ENCODE measurements around the gene KIF3C. TPM values are rescaled to one million over a fixed set of nuclear protein-coding genes. Genes with fewer than 3 reads are reported as not detected.
A peak's percentile ranks its signal among the peaks of the same experiment; 100 is the strongest.

The KIF3C gene
- total RNA-seq, 2 experiments from 2014 or later = 7.0 to 7.5 TPM

GRCh38 chr2:25895610-25896009 lies 86.7 kb downstream of the KIF3C start:
- Mint-ChIP-seq H3K9me3 (no peaks in the 10 kb centered on the region), H3K4me1 (no peaks in the 10 kb centered on the region), H3K27ac (no peak overlapping the region), H3K36me3 (ENCODE audit: low read depth) (no peaks in the 10 kb centered on the region), H3K4me3 (no peak overlapping the region), H3K27me3 (peaks cover 5% of the 10 kb centered on the region)
- DNase-seq = no peak
- ChIA-PET POLR2A (no interaction called here), CTCF (interaction anchor here (1.6 kb wide), 1 partner anchor 266 kb away, joined by 3 read pairs; no protein-coding TSS in a partner anchor)

- H3K4me3 Mint-ChIP-seq = no peak overlapping the region
- H3K27ac Mint-ChIP-seq = no peak overlapping the region
- H3K27me3 Mint-ChIP-seq = peaks cover 5% of the 10 kb centered on the region
- DNase-seq = no peak
- CTCF ChIA-PET = interaction anchor here (0.5 to 1.6 kb wide), 3 partner anchors 267 to 553 kb away, joined by 3 read pairs; no protein-coding TSS in a partner anchor
- H3K4me1 Mint-ChIP-seq = no peaks in the 10 kb centered on the region
- H3K9me3 Mint-ChIP-seq = no peaks in the 10 kb centered on the region
- no peaks in the 10 kb centered on the region for H3K36me3 Mint-ChIP-seq (ENCODE audit: low read depth)
- POLR2A ChIA-PET = no interaction called here
Observed at GRCh38 chr2:25895018-25895417, 87.3 kb downstream of the KIF3C start.

GRCh38 chr2:25894135-25894830 lies 88.0 kb downstream of the KIF3C start:
- POLR2A ChIA-PET = no interaction called here
- H3K4me3 Mint-ChIP-seq = no peak overlapping the region

GRCh38 chr2:25891672-25892071 lies 90.6 kb downstream of the KIF3C start:
- Mint-ChIP-seq H3K9me3 (no peaks in the 10 kb centered on the region), H3K4me3 (no peak overlapping the region), H3K36me3 (ENCODE audit: low read depth) (no peaks in the 10 kb centered on the region), H3K4me1 (no peaks in the 10 kb centered on the region), H3K27me3 (peaks cover 5% of the 10 kb centered on the region), H3K27ac (no peak overlapping the region)
- no peak for DNase-seq
- ChIA-PET CTCF (interaction anchor here (0.9 to 1.0 kb wide), 2 partner anchors 9 to 13 kb away, joined by 3 to 4 read pairs; partner anchors contain the start of gene ASXL2), POLR2A (no interaction called here)

More at GRCh38 chr2:25894135-25894830, 88.0 kb downstream of the KIF3C start:
- H3K27me3 Mint-ChIP-seq = peaks cover 5% of the 10 kb centered on the region
- CTCF ChIA-PET = interaction anchor here (0.5 to 1.9 kb wide), 3 partner anchors 18 to 554 kb away, joined by 3 to 4 read pairs (median 3); no protein-coding TSS in a partner anchor
- no peaks in the 10 kb centered on the region for H3K4me1 Mint-ChIP-seq
- DNase-seq = no peak
- no peaks in the 10 kb centered on the region for H3K9me3 Mint-ChIP-seq
- H3K27ac Mint-ChIP-seq = no peak overlapping the region
- H3K36me3 Mint-ChIP-seq (ENCODE audit: low read depth) = no peaks in the 10 kb centered on the region

- H3K27ac Mint-ChIP-seq = no peak overlapping the region
- H3K9me3 Mint-ChIP-seq = no peaks in the 10 kb centered on the region
- CTCF ChIA-PET = interaction anchor here (1.1 to 1.3 kb wide), 2 partner anchors 56 to 59 kb away, joined by 3 to 4 read pairs; no protein-coding TSS in a partner anchor
- POLR2A ChIA-PET = no interaction called here
- H3K27me3 Mint-ChIP-seq = peaks cover 3% of the 10 kb centered on the region
- DNase-seq = no peak
- no peaks in the 10 kb centered on the region for H3K4me1 Mint-ChIP-seq
- no peak overlapping the region for H3K4me3 Mint-ChIP-seq
- H3K36me3 Mint-ChIP-seq (ENCODE audit: low read depth) = no peaks in the 10 kb centered on the region
Observed at GRCh38 chr2:25887624-25888242, 94.6 kb downstream of the KIF3C start.

- ChIA-PET POLR2A (no interaction called here), CTCF (interaction anchor here (0.6 kb wide), 2 partner anchors 106 to 316 kb away, joined by 4 to 5 read pairs; no protein-coding TSS in a partner anchor)
- H3K27me3 Mint-ChIP-seq = peaks cover 3% of the 10 kb centered on the region
- no peaks in the 10 kb centered on the region for H3K36me3 Mint-ChIP-seq (ENCODE audit: low read depth)
- peaks cover 2% of the 10 kb centered on the region for H3K4me1 Mint-ChIP-seq
- no peaks in the 10 kb centered on the region for H3K9me3 Mint-ChIP-seq
- H3K27ac Mint-ChIP-seq = no peak overlapping the region
- no peak overlapping the region for H3K4me3 Mint-ChIP-seq
- DNase-seq = no peak
Observed at GRCh38 chr2:25885933-25886332, 96.4 kb downstream of the KIF3C start.

GRCh38 chr2:25881764-25882163 lies 100.5 kb downstream of the KIF3C start:
- Mint-ChIP-seq H3K4me3 (no peak overlapping the region), H3K4me1 (peaks cover 22% of the 10 kb centered on the region), H3K36me3 (ENCODE audit: low read depth) (peaks cover 4% of the 10 kb centered on the region), H3K9me3 (no peaks in the 10 kb centered on the region), H3K27me3 (peaks cover 3% of the 10 kb centered on the region), H3K27ac (no peak overlapping the region)
- ChIA-PET POLR2A (no interaction called here), CTCF (interaction anchor here (0.6 to 1.0 kb wide), 2 partner anchors 26 to 39 kb away, joined by 3 read pairs; no protein-coding TSS in a partner anchor)
- DNase-seq = no peak

GRCh38 chr2:25879133-25879730 lies 103.1 kb downstream of the KIF3C start:
- Mint-ChIP-seq H3K4me3 (peak overlapping the region; percentile 97), H3K4me1 (peaks cover 35% of the 10 kb centered on the region), H3K27ac (peak overlapping the region; percentile 95), H3K9me3 (no peaks in the 10 kb centered on the region), H3K36me3 (ENCODE audit: low read depth) (peaks cover 11% of the 10 kb centered on the region), H3K27me3 (no peaks in the 10 kb centered on the region)
- POLR2A ChIA-PET = interaction anchor here (0.6 to 1.1 kb wide), 4 partner anchors 14 to 1567 kb away, joined by 3 to 5 read pairs (median 4); no protein-coding TSS in a partner anchor
- CTCF ChIA-PET = interaction anchor here (0.6 to 1.4 kb wide), 9 partner anchors 11 to 609 kb away, joined by 3 to 4 read pairs (median 3); partner anchors contain the start of gene HADHA
- DNase-seq = no peak

GRCh38 chr2:25878361-25879132 lies 103.8 kb downstream of the KIF3C start, which contains the start of gene ASXL2:
Gene ASXL2, minus strand, starts transcription at chr2:25878487. Its CDS starts 265 bp downstream, at chr2:25878222.
- POLR2A ChIA-PET = interaction anchor here (0.5 to 1.1 kb wide), 5 partner anchors 14 to 1568 kb away, joined by 3 to 5 read pairs (median 4); no protein-coding TSS in a partner anchor
- peak within 1 kb of the TSS; percentile 95 for H3K27ac Mint-ChIP-seq
- DNase-seq = peak; percentile 96
- CTCF ChIA-PET = interaction anchor here (0.6 to 1.2 kb wide), 10 partner anchors 11 to 393 kb away, joined by 3 to 6 read pairs (median 3); partner anchors contain the start of gene HADHA
- peaks cover 15% of the 10 kb centered on the region for H3K36me3 Mint-ChIP-seq (ENCODE audit: low read depth)
- H3K9me3 Mint-ChIP-seq = no peaks in the 10 kb centered on the region
- H3K27me3 Mint-ChIP-seq = no peaks in the 10 kb centered on the region
- peaks cover 39% of the 10 kb centered on the region for H3K4me1 Mint-ChIP-seq
- H3K4me3 Mint-ChIP-seq = peak within 1 kb of the TSS; percentile 97

- Mint-ChIP-seq H3K27me3 (no peaks in the 10 kb centered on the region), H3K27ac (peak overlapping the region; percentile 95), H3K9me3 (no peaks in the 10 kb centered on the region), H3K4me3 (peak overlapping the region; percentile 97), H3K4me1 (peaks cover 39% of the 10 kb centered on the region), H3K36me3 (ENCODE audit: low read depth) (peaks cover 18% of the 10 kb centered on the region)
- ChIA-PET CTCF (interaction anchor here (0.6 to 1.2 kb wide), 6 partner anchors 10 to 893 kb away, joined by 3 to 6 read pairs (median 3); partner anchors contain the start of gene HADHA), POLR2A (no interaction called here)
- DNase-seq = peak; percentile 70
Observed at GRCh38 chr2:25877431-25878360, 104.6 kb downstream of the KIF3C start.
